ENCODE data around the gene TCP1. TPM values are rescaled to one million over a fixed set of nuclear protein-coding genes. Genes with fewer than 3 reads are reported as not detected.

TCP1 gene
- polyA plus RNA-seq, 1 donor from 2014 or later, result 379 TPM

DNA sequence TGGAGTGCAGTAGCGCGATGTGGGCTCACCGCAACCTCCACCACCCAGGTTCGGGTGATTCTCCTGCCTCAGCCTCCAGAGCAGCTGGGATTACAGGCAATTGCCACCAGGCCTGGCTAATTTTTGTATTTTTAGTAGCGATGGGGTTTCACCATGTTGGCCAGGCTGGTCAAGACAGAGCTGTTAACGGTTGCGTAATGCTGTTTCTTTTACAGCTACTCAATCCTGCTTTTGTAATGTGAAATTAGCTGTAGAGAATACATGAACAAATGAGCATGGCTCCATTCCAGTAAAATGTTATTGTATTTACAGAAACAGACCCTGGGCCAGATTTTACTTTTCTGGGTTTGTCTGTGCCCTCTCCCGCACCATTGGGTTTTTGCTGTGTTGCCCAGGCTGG lies 12.5 kb upstream of the TCP1 start:
- no peaks in the 10 kb centered on the region for H3F3A ChIP-seq (ENCODE audit: insufficient read depth, low read length, poor library complexity, severe bottlenecking)
- no peaks in the 10 kb centered on the region for H3K9me3 ChIP-seq (ENCODE audit: low read length)
- H3K27me3 ChIP-seq (ENCODE audit: insufficient read depth, low read depth, low read length), result no peaks in the 10 kb centered on the region
- H3K4me3 ChIP-seq (ENCODE audit: low read length), result no peak overlapping the region
- no peaks in the 10 kb centered on the region for H3K9me2 ChIP-seq (ENCODE audit: insufficient read depth, low read length)
- H3K4me2 ChIP-seq (ENCODE audit: low read length), result no peak overlapping the region
- no peaks in the 10 kb centered on the region for H3K79me2 ChIP-seq (replicated peaks; ENCODE audit: insufficient read depth, low read length)
- H3K9ac ChIP-seq (ENCODE audit: low read length), result no peak overlapping the region
- no peak for TF ChIP-seq EZH2 (IDR thresholded peaks at IDR 0.05; ENCODE audit: borderline replicate concordance, insufficient read depth, low read length, poor library complexity, severe bottlenecking)
- TF ChIP-seq, protein P1, sequence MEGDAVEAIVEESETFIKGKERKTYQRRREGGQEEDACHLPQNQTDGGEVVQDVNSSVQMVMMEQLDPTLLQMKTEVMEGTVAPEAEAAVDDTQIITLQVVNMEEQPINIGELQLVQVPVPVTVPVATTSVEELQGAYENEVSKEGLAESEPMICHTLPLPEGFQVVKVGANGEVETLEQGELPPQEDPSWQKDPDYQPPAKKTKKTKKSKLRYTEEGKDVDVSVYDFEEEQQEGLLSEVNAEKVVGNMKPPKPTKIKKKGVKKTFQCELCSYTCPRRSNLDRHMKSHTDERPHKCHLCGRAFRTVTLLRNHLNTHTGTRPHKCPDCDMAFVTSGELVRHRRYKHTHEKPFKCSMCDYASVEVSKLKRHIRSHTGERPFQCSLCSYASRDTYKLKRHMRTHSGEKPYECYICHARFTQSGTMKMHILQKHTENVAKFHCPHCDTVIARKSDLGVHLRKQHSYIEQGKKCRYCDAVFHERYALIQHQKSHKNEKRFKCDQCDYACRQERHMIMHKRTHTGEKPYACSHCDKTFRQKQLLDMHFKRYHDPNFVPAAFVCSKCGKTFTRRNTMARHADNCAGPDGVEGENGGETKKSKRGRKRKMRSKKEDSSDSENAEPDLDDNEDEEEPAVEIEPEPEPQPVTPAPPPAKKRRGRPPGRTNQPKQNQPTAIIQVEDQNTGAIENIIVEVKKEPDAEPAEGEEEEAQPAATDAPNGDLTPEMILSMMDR (IDR thresholded peaks at IDR 0.05; ENCODE audit: poor library complexity, severe bottlenecking), result no peak
- TF ChIP-seq TAF1 (IDR thresholded peaks at IDR 0.05; ENCODE audit: low read depth), result no peak
- no peak for TF ChIP-seq SMC3 (conservative IDR thresholded peaks at IDR 0.05; ENCODE audit: poor library complexity)
- no peak for TF ChIP-seq EP300 (conservative IDR thresholded peaks at IDR 0.05; ENCODE audit: poor library complexity, severe bottlenecking)
- no peak for TF ChIP-seq POLR2AphosphoS5 (IDR thresholded peaks at IDR 0.05)
- TF ChIP-seq MXI1 (conservative IDR thresholded peaks at IDR 0.05; ENCODE audit: poor library complexity, severe bottlenecking), result no peak
- TF ChIP-seq, protein P2, sequence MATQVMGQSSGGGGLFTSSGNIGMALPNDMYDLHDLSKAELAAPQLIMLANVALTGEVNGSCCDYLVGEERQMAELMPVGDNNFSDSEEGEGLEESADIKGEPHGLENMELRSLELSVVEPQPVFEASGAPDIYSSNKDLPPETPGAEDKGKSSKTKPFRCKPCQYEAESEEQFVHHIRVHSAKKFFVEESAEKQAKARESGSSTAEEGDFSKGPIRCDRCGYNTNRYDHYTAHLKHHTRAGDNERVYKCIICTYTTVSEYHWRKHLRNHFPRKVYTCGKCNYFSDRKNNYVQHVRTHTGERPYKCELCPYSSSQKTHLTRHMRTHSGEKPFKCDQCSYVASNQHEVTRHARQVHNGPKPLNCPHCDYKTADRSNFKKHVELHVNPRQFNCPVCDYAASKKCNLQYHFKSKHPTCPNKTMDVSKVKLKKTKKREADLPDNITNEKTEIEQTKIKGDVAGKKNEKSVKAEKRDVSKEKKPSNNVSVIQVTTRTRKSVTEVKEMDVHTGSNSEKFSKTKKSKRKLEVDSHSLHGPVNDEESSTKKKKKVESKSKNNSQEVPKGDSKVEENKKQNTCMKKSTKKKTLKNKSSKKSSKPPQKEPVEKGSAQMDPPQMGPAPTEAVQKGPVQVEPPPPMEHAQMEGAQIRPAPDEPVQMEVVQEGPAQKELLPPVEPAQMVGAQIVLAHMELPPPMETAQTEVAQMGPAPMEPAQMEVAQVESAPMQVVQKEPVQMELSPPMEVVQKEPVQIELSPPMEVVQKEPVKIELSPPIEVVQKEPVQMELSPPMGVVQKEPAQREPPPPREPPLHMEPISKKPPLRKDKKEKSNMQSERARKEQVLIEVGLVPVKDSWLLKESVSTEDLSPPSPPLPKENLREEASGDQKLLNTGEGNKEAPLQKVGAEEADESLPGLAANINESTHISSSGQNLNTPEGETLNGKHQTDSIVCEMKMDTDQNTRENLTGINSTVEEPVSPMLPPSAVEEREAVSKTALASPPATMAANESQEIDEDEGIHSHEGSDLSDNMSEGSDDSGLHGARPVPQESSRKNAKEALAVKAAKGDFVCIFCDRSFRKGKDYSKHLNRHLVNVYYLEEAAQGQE (IDR thresholded peaks at IDR 0.05; ENCODE audit: borderline replicate concordance), result no peak
- TF ChIP-seq RAD21 (conservative IDR thresholded peaks at IDR 0.05), result no peak
- H2AFZ ChIP-seq (ENCODE audit: low read depth, low read length), result no peak overlapping the region
- no peaks in the 10 kb centered on the region for H4K20me1 ChIP-seq (ENCODE audit: insufficient read depth)
- no peaks in the 10 kb centered on the region for H3K36me3 ChIP-seq (ENCODE audit: insufficient read depth, low read length)
- H3K27ac ChIP-seq (ENCODE audit: low read length), result no peak overlapping the region

DNA sequence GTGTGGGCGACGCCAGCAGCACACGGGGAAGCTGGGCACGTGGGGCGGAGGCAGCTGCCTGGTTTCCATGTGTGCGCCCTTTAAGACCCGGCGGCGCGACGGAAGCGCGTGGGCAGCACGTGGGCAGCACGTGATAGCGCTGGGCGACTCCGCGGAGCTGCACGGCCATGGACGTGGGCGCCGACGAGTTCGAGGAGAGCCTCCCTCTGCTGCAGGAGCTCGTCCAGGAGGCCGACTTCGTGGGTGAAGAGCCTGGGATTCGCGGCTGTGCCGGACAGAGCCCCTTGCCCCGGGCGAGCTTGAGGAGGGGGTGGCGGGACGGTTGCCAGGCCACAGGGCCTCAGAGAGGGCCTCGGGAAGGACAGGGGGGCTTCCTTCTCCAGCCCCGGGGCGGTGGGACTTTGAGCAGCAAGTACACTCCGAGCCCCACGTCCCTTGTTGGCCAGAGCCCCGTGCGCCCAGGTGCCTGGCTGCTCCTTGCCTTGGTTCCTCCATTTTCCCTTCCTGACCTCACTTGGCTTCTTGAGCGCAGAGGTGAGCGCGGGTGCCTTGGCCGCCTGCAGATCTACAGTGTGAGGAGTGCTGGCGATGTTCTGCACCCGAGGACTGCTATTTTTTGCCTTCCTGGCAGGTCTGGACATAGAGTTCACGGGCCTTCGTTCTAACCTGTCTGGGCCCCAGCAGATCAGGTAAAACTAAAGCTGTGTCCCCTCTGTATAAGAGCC lies 10.9 kb upstream of the TCP1 start, which contains the start of gene PNLDC1:
PNLDC1 (plus strand) TSS at position 136 of the 725 bp plus-strand sequence; CDS start at position 168, 32 bp downstream.
- H3F3A ChIP-seq (ENCODE audit: insufficient read depth, low read length, poor library complexity, severe bottlenecking), result no peaks in the 10 kb centered on the region
- H3K9ac ChIP-seq (ENCODE audit: low read length), result no peak within 1 kb of the TSS
- H4K20me1 ChIP-seq (ENCODE audit: insufficient read depth), result no peaks in the 10 kb centered on the region
- H3K27me3 ChIP-seq (ENCODE audit: insufficient read depth, low read depth, low read length), result no peaks in the 10 kb centered on the region
- TF ChIP-seq POLR2AphosphoS5 (IDR thresholded peaks at IDR 0.05), result no peak
- TF ChIP-seq TAF1 (IDR thresholded peaks at IDR 0.05; ENCODE audit: low read depth), result no peak
- TF ChIP-seq MXI1 (conservative IDR thresholded peaks at IDR 0.05; ENCODE audit: poor library complexity, severe bottlenecking), result no peak
- TF ChIP-seq, protein P2 (IDR thresholded peaks at IDR 0.05; ENCODE audit: borderline replicate concordance), result no peak
- TF ChIP-seq SMC3 (conservative IDR thresholded peaks at IDR 0.05; ENCODE audit: poor library complexity), result no peak
- no peaks in the 10 kb centered on the region for H3K9me3 ChIP-seq (ENCODE audit: low read length)
- no peaks in the 10 kb centered on the region for H3K79me2 ChIP-seq (replicated peaks; ENCODE audit: insufficient read depth, low read length)
- no peak within 1 kb of the TSS for H3K27ac ChIP-seq (ENCODE audit: low read length)
- H3K9me2 ChIP-seq (ENCODE audit: insufficient read depth, low read length), result no peaks in the 10 kb centered on the region
- no peak within 1 kb of the TSS for H2AFZ ChIP-seq (ENCODE audit: low read depth, low read length)
- no peaks in the 10 kb centered on the region for H3K36me3 ChIP-seq (ENCODE audit: insufficient read depth, low read length)
- H3K4me2 ChIP-seq (ENCODE audit: low read length), result no peak within 1 kb of the TSS
- no peak within 1 kb of the TSS for H3K4me3 ChIP-seq (ENCODE audit: low read length)

Measured in neural cell (in vitro differentiated cells).